CD4-positive, alpha-beta T cell treated with Interleukin-21 for 1 hour (primary cell): ENCODE measurements around the gene NUP54.
A peak's percentile ranks its signal among the peaks of the same experiment; 100 is the strongest.

ENCODE experiments used
- DNase-seq: peaks from one replicate; pipeline ENCODE4 v3.0.0-alpha.2; 2020

NUP54 gene

GRCh38 chr4:76144546-76144945, 3.7 kb downstream of the NUP54 start:
- DNase-seq: no peak

GRCh38 chr4:76141241-76141640, 7.0 kb downstream of the NUP54 start:
- DNase-seq: no peak

- no peak for DNase-seq
Measured at GRCh38 chr4:76127754-76128153, 20.4 kb downstream of the NUP54 start.

DNA sequence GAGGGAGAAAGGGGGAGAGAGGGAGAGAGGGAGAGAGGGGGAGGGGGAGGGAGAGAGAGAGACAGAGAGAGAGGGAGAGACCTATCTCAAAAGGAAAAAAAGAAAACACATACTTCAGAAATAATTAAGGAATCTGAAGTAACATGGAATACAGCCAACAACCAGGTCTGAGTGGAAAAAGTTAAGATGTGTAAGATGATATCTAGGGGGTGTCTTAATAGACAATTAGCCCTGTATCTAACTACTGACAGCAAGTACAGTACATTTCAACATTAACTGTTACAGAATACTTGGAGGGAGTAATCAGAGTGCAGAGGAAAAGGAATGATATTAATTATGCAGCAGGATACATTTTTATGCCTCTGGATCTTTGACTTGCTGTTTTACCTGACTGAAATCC, 22.4 kb downstream of the NUP54 start:
- no peak for DNase-seq

DNA sequence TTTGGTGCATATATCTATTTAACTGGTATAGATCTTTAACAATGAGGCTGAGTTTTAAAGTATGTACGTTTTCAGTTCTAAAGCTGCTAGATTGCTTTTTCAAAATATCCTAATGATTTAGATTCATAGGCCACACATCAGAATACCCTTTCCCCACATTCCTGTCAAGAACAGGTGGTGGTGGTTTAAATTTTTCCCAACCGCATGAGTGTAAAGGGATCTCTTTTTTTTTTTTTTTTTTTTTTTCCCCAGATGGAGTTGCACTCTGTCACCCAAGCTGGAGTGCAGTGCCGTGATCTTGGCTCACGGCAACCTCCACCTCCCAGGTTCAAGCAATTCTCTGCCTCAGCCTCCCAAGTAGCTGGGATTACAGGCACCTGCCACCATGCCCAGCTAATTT, 28.0 kb downstream of the NUP54 start:
- DNase-seq: no peak

GRCh38 chr4:76117536-76117935, 30.7 kb downstream of the NUP54 start:
- no peak for DNase-seq

DNA sequence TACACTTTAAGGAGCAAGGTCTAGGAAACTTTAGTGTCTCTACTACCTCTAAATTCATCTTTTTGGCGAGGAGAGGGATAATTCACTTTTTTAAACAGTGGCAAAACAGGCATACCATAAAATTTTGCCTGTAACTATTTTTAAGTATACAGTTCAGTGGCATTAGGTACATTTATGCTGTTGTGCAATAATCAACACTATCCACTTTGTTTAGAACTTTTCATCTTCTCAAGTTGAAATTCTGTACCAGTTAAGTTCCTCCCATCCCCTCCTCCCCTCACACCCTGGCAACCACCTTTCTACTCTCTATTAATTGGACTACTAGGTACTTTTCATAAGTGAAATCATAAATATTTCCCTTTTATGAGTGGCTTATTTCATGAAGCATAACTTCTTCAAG, 31.4 kb downstream of the NUP54 start:
- DNase-seq: no peak

- no peak for DNase-seq
Measured at GRCh38 chr4:76108467-76109181, 39.6 kb downstream of the NUP54 start.

GRCh38 chr4:76106442-76106841, 41.8 kb downstream of the NUP54 start:
- no peak for DNase-seq

DNA sequence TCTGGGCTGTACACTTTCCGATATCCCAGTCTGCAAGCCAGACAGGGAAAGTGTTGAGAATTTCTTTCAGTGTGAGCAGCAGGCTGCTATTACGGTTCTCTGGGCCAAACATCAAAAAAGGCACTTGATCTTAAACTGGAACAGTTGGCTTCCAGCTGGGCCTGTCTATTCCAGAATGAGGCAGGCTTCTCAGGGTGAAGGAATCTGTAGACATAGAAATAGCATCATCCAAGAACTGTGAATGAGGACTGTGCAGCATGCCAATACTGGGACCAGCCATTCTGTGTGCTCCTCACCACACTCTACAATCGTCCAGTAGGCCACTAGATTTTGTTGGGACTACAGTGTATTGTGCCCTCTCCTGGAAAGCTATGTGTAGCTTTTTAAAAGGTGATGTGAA, 42.5 kb downstream of the NUP54 start:
- no peak for DNase-seq

DNA sequence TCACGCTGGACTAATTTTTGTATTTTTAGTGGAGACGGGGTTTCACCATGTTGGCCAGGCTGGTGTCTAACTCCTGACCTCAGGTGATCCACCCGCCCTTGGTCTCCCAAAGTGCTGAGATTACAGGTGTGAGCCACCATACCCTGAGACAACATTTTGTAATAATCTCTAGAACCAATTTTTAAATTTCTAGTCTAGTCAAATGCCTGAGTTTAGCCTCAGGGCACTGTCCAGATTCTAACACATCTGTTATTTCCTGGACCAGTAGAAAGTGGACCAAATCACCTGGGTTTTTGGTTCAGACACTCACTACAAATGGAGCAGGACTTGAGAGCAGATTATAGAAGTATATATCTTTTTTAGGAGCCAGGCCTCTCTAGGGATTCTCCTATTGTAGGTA, 52.1 kb downstream of the NUP54 start:
- DNase-seq: no peak

DNA sequence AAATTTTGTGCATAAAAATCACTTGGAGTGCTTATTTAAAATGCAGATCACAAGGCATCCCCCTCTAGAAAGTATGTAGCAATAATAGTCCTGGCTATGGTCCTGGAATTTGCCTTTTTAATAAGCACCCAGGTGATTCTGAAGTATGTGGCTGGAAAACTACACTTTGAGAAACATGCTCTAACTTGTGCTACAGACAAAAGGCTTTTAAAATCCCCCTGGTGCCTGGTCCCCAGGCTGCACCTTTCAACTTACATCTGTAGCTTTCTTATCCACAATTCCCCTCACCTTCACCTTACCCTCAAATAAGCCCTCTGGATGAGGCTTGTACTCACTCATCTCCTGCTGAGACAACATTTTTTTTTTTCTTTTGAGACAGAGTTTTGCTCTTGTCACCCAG, 52.6 kb downstream of the NUP54 start:
- no peak for DNase-seq

- DNase-seq: no peak
Measured at GRCh38 chr4:76091052-76091451, 57.1 kb downstream of the NUP54 start.

GRCh38 chr4:76090241-76090691, 57.9 kb downstream of the NUP54 start:
- DNase-seq: peak; percentile 33

DNA sequence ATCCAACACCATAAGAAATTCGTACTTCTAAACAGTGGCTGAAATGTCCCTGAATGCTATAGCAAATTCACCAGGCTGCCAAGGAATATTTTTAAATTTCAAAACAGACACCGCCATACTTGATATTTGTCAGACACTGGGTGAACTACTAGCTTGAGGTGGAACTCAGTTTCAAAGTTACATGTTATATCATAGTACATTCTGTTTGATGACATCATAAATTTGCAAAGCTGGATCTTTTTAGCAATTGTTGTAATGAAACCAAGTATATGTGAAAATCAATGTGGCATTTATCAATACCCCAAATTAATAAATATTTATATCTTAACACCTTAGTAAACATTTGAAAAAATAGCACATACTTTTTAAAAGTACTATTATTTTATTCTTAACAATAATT, 59.5 kb downstream of the NUP54 start:
- no peak for DNase-seq

DNA sequence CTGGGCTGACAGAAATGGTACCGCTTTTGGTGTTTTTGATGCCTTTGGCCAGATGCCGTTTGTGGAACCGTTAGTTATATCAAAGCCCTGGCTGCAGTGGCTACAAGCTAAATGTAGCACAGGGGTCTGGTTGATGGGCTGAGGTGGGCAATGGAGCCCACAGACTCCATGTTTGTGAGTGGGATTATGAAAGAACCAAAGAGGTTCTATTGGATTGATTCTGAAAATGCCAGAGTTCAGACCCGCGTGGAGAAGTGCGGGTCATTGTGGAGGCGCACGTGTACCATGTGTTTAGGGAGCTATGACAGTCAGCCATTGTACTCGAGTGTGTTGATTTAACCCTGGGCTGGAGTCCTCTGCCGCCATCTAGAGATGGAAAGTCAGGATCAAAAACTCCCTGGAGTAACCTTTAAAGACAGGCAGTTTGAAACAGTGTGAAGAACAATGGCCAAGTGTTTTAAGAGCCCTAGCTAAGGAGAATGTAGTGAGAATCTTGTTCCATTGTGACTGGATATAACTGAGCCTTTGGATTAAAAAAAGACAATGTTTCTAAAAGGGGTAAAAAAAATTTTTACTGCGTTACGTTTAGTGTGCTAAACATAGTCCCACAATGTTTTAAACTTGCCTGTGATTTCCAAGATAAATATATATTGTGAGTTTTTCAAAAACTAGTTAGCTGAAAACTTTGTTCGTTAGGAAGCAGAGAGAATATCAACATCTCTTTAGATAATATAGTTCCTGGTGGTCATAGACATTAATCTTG, 61.0 kb downstream of the NUP54 start:
- no peak for DNase-seq

GRCh38 chr4:76084542-76084941, 63.7 kb downstream of the NUP54 start:
- DNase-seq: no peak

DNA sequence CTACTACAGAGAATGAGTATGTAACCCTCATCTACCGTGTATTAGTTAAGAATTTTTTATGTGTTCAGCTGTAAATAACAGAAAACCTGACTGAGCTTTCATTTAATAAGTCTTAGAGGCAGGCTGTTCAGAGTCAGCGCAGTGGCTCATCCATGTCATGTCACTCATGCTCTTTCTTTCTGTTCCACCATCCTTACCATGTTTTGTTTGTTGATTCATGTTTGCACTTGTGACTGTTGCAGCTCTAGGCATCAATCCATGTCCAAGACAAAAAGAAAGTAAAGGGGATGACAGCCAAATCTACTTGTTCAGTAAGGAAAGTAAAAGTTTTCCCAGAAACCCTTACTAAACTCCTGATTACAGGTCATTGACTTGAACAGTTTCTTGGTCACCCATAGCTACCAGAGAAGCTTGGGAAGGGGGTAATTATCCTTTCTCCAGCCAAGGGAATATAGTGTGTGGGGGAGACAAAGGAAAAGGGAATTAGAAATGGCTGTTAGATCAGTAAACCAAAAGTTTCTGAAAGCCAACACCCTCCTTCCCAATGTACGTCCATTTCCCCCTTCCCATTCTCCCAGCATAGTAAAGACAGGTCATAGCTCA, 64.7 kb downstream of the NUP54 start:
- no peak for DNase-seq

GRCh38 chr4:76078033-76078613, 70.1 kb downstream of the NUP54 start:
- DNase-seq: no peak

DNA sequence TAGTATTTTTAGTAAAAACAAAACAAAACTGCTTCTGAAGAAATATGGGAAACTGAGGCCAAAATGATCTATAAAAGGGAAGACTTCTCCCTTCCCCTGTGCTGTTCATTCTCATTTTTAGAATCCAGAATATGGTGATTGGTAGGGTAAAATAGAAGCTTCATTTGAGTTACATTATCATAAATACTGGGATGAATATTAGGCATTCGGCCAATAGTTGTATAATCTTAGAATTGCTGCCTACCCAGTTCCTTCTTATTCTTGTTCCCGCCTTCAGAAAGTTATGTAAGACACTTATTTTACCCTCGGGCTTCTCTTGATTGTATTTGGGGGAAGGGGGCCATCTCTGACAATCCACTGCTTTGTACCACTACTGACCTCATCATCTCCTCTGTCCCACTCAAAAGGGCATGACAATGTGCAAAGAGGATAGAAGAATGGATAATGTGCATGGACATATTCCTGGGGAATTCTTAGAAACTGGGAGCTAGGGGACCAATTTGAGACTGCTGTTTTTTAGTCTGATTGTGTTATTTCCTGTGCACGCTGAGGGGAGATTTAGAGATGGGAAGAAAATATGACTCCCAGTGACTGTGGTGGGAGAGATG, 73.1 kb downstream of the NUP54 start:
- no peak for DNase-seq

DNA sequence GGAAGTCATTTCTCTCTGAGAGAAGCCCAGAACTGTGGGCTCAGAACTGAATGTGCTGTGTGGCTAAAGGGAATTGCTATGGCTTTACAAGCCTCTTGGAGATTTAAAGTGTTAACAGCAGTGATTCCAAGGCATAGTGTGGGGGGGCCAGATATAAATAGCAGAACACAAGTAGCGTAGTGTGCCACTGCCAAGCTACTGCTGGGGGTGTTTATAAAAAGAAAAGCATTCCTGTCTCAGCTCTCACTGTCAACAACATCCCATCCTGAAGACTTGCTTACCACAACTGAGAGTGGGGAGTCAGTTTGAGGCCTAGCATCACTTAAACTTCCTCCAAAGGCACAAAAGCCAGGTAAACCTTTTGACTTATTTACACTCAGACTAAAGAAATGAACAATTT, 73.7 kb downstream of the NUP54 start, which contains the start of gene ART3:
ART3 (plus strand) TSS at position 242 of the 400 bp plus-strand sequence. CDS start 1,181 bp downstream, outside the sequence.
- DNase-seq: no peak

GRCh38 chr4:76072760-76073159, 75.4 kb downstream of the NUP54 start:
- no peak for DNase-seq

DNA sequence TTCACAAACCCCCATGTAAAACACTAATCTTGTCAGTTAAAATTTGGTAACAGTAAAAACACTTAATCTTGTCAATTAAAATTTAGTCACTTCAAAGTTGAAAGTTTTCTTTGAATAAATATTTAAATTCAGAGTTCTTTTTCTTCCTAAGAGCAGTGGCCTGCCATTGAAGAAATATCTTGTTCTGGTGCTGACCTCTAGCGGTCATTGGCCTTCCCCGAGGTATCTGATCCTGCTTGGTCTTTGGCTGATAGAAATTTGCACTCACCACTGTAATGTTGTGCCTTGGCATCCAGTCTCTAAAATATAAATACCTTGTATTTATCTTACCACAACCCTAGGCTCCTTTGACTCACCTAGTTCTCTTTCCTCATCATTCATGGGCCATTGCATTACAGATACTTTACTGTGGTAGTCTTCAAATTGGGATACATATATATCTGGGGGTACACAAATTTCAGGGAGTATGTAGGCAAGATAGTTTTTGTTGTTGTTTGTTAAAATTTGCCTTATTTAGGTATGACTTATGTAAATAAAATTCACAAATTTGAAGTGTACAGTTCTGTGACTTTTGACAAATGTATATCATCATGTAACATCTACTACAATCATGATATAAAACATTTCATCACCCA, 80.4 kb downstream of the NUP54 start:
- peak; percentile 75 for DNase-seq
